HepG2 (cell line): ENCODE data around the gene HIPK4. TPM values are rescaled to one million over a fixed set of nuclear protein-coding genes. Genes with fewer than 3 reads are reported as not detected.

Experiments used
- AKNA ChIP-seq: sonication (generic); formaldehyde crosslinking; IDR thresholded peaks from 2 replicates; pipeline ENCODE4 v1.4.0; 2020; ENCODE audit warnings: missing genetic modification reagents, borderline replicate concordance
- ATAD3A ChIP-seq: sonication (generic); formaldehyde crosslinking; IDR thresholded peaks from 2 replicates; pipeline ENCODE4 v1.4.0; 2020; ENCODE audit warnings: missing genetic modification reagents
- CENPX ChIP-seq: sonication (generic); formaldehyde crosslinking; IDR thresholded peaks from 2 replicates; pipeline ENCODE4 v1.9.0; 2021; ENCODE audit warnings: mild to moderate bottlenecking, missing genetic modification reagents, moderate library complexity
- DMAP1 ChIP-seq: IDR thresholded peaks from 2 replicates; pipeline ENCODE4 v1.6.1; 2016
- HDAC1 ChIP-seq: sonication (generic); formaldehyde crosslinking; IDR thresholded peaks from 2 replicates; pipeline ENCODE4 v1.5.1; 2020; ENCODE audit warnings: mild to moderate bottlenecking, missing genetic modification reagents
- MATR3 ChIP-seq: sonication (generic); formaldehyde crosslinking; IDR thresholded peaks from 2 replicates; pipeline ENCODE4 v1.4.0; 2020; ENCODE audit warnings: missing genetic modification reagents
- MED1 ChIP-seq: sonication (generic); formaldehyde crosslinking; IDR thresholded peaks from 2 replicates; pipeline ENCODE4 v1.4.0; 2020; ENCODE audit warnings: missing genetic modification reagents
- MXD4 ChIP-seq: IDR thresholded peaks from 2 replicates; pipeline ENCODE4 v1.6.1; 2016; ENCODE audit warnings: mild to moderate bottlenecking, missing biosample characterization, missing genetic modification reagents
- POLR2A ChIP-seq, 2 experiments: IDR thresholded peaks; 2 replicates each; pipeline ENCODE4 v1.6.1; 2011; ENCODE audit warnings: low read depth in 2 of 2, low read length in 2 of 2, mild to moderate bottlenecking in 1 of 2, moderate library complexity in 1 of 2; ENCODE audit not compliant: insufficient read depth in 1 of 2
- REL ChIP-seq: sonication (generic); formaldehyde crosslinking; conservative IDR thresholded peaks from 2 replicates; pipeline ENCODE4 v1.8.0; 2022; ENCODE audit warnings: mild to moderate bottlenecking, missing genetic modification reagents, moderate library complexity
- RORA ChIP-seq: sonication (generic); formaldehyde crosslinking; IDR thresholded peaks from 2 replicates; pipeline ENCODE4 v1.5.0; 2020; ENCODE audit warnings: mild to moderate bottlenecking, missing genetic modification reagents, moderate library complexity
- TBX2 ChIP-seq: sonication (generic); formaldehyde crosslinking; IDR thresholded peaks from 2 replicates; pipeline ENCODE4 v1.5.0; 2020; ENCODE audit warnings: missing genetic modification reagents, mild to moderate bottlenecking, borderline replicate concordance
- ZFP91 ChIP-seq: sonication (generic); formaldehyde crosslinking; IDR thresholded peaks from 2 replicates; pipeline ENCODE4 v1.9.0; 2022; ENCODE audit warnings: missing genetic modification reagents, mild to moderate bottlenecking, borderline replicate concordance
- ZKSCAN5 ChIP-seq: sonication (generic); formaldehyde crosslinking; IDR thresholded peaks from 2 replicates; pipeline ENCODE4 v1.5.1; 2020; ENCODE audit warnings: mild to moderate bottlenecking, missing genetic modification reagents
- ZNF10 ChIP-seq: sonication (generic); formaldehyde crosslinking; IDR thresholded peaks from 2 replicates; pipeline ENCODE4 v1.4.0; 2020; ENCODE audit warnings: mild to moderate bottlenecking, low read depth, missing genetic modification reagents, borderline replicate concordance
- ZNF230 ChIP-seq: sonication (generic); formaldehyde crosslinking; IDR thresholded peaks from 2 replicates; pipeline ENCODE4 v1.4.0; 2020; ENCODE audit warnings: mild to moderate bottlenecking, missing genetic modification reagents
- ZNF251 ChIP-seq: sonication (generic); formaldehyde crosslinking; IDR thresholded peaks from 2 replicates; pipeline ENCODE4 v1.9.0; 2021; ENCODE audit warnings: mild to moderate bottlenecking, missing genetic modification reagents
- ZNF30 ChIP-seq: sonication (generic); formaldehyde crosslinking; IDR thresholded peaks from 2 replicates; pipeline ENCODE4 v1.5.0; 2020; ENCODE audit warnings: mild to moderate bottlenecking, missing genetic modification reagents
- ZNF329 ChIP-seq: sonication (generic); formaldehyde crosslinking; IDR thresholded peaks from 2 replicates; pipeline ENCODE4 v1.9.0; 2021; ENCODE audit warnings: low read depth, mild to moderate bottlenecking, missing genetic modification reagents
- ZNF431 ChIP-seq: sonication (generic); formaldehyde crosslinking; IDR thresholded peaks from 2 replicates; pipeline ENCODE4 v1.9.0; 2022; ENCODE audit warnings: missing genetic modification reagents, low read depth, mild to moderate bottlenecking, borderline replicate concordance
- ZNF446 ChIP-seq: sonication (generic); formaldehyde crosslinking; IDR thresholded peaks from 2 replicates; pipeline ENCODE4 v1.5.0; 2020; ENCODE audit warnings: mild to moderate bottlenecking, missing genetic modification reagents
- ZNF770 ChIP-seq: sonication (generic); formaldehyde crosslinking; IDR thresholded peaks from 2 replicates; pipeline ENCODE4 v1.5.0; 2020; ENCODE audit warnings: mild to moderate bottlenecking, missing genetic modification reagents
- polyA plus RNA-seq, 8 experiments: library from polyadenylated mRNA; depleted of rRNA in 3 of 8; stranded (reverse) in 7 of 8; unstranded in 1 of 8; fragments of >200 nt; fragmentation: Illumina TruSeq in 4 of 8; extraction: Trizol in 4 of 8; gene quantifications; 2 replicates each; pipeline versions ENCODE4 v1.2.1 to v1.2.3, GENCODE V29; 2011 to 2016; ENCODE audit warnings: low read depth in 4 of 8, missing spikeins in 1 of 8, mixed read lengths in 1 of 8; ENCODE audit not compliant: insufficient read depth in 1 of 8
- total RNA-seq, 5 experiments: library from RNA; depleted of rRNA; stranded (reverse); fragments of >200 nt; fragmentation: Illumina TruSeq; extraction: Trizol; gene quantifications; 2 replicates each; pipeline ENCODE4 v1.2.3, GENCODE V29; 2016; ENCODE audit warnings: low read depth in 1 of 5

Gene HIPK4
- total and polyA plus RNA-seq, 2 of the 13 experiments (the other 11 are each of a cell fraction or from before 2014, with no cell fraction given), result 0.03 TPM; not detected in 1

GRCh38 chr19:40425450-40426287, 35.7 kb upstream of the HIPK4 start, which contains the start of gene SERTAD1 (continued):
- TF ChIP-seq HDAC1 (CRISPR knock-in tag), result peak; percentile 11; the same call in 1 of the 2 replicates
- no peak for TF ChIP-seq MATR3 (CRISPR knock-in tag)
- TF ChIP-seq ZNF770 (CRISPR knock-in tag), result peak; percentile 67; the same call in 1 of the 2 replicates
- no peak for TF ChIP-seq AKNA (CRISPR knock-in tag)
- TF ChIP-seq POLR2A (IDR thresholded peaks at IDR 0.05; ENCODE audit: insufficient read depth in 1 of 2, low read depth in 2 of 2, low read length in 2 of 2), result peak; percentile 97 to 99
- TF ChIP-seq ZNF251 (CRISPR knock-in tag), result no peak
- peak; percentile 23; the same call in 1 of the 2 replicates for TF ChIP-seq DMAP1 (CRISPR knock-in tag)
- peak; percentile 84; the same call in 1 of the 2 replicates for TF ChIP-seq ZNF446 (CRISPR knock-in tag)
- TF ChIP-seq ATAD3A (CRISPR knock-in tag), result no peak
- no peak for TF ChIP-seq ZKSCAN5
- TF ChIP-seq ZFP91 (CRISPR knock-in tag), result peak; percentile 77; the same call in 1 of the 2 replicates
- TF ChIP-seq ZNF30 (CRISPR knock-in tag), result no peak
- TF ChIP-seq ZNF230, result peak; percentile 65; the same call in 1 of the 2 replicates
- 0 out of 2 replicates have a peak, but pooled peaks have one; percentile 47 for TF ChIP-seq ZNF329 (CRISPR knock-in tag)
- no peak for TF ChIP-seq REL (CRISPR knock-in tag)
- TF ChIP-seq RORA (CRISPR knock-in tag), result no peak
- TF ChIP-seq ZNF10 (CRISPR knock-in tag), result no peak
- TF ChIP-seq ZNF431 (CRISPR knock-in tag), result no peak
- TF ChIP-seq CENPX (CRISPR knock-in tag), result no peak
- TF ChIP-seq MXD4 (CRISPR knock-in tag), result peak; percentile 26; the same call in 1 of the 2 replicates
- peak; percentile 77 for TF ChIP-seq TBX2 (CRISPR knock-in tag)
- peak; percentile 44 for TF ChIP-seq MED1 (CRISPR knock-in tag)
